SH-SY5Y (cell line): ENCODE data around the gene ENOX2.

Experiments used
- GATA2 ChIP-seq: IDR thresholded peaks from 2 replicates; pipeline ENCODE4 v1.6.1; 2011; ENCODE audit warnings: mild to moderate bottlenecking, low read depth, low read length
- GATA3 ChIP-seq: IDR thresholded peaks from 2 replicates; pipeline ENCODE4 v1.6.1; 2011; ENCODE audit warnings: low read depth, mild to moderate bottlenecking, low read length, moderate library complexity

- TF ChIP-seq GATA3 (no peak), GATA2 (no peak)
Observed at GRCh38 chrX:130696542-130696941, 206.5 kb downstream of the ENOX2 start.
